Right cardiac atrium (tissue), 5 donors: Measurements from ENCODE around the gene CHADL. TPM values are rescaled to one million over a fixed set of nuclear protein-coding genes. Genes with fewer than 3 reads are reported as not detected.
A peak's percentile ranks its signal among the peaks of the same experiment; 100 is the strongest.
"Not testable (repeated sequence)": the region's sequence is repeated elsewhere in the genome, so short reads cannot be mapped to it uniquely, and the experiment has no call there.

Experiments
- ATAC-seq, 2 donors: fragments of 200-7000 bp; cut with Tn5 transposase; one replicate each; pipeline versions ENCODE4 v1.8.0 to v1.9.1; 2020; ENCODE audit warnings: moderate library complexity in 2 of 2, mild to moderate bottlenecking in 1 of 2
- DNase-seq, 3 donors: peaks; one replicate each; pipeline ENCODE4 v3.0.0-alpha.2; 2020
- H3K27ac ChIP-seq: one replicate; pipeline ENCODE4 v1.5.1; 2013; ENCODE audit warnings: mild to moderate bottlenecking, low read length, control low read depth, moderate library complexity
- H3K27me3 ChIP-seq: one replicate; pipeline ENCODE4 v1.6.1; 2013; ENCODE audit not compliant: control insufficient read depth, insufficient read depth
- H3K4me1 ChIP-seq: one replicate; pipeline ENCODE4 v1.6.1; 2013; ENCODE audit warnings: low read length; ENCODE audit not compliant: control insufficient read depth, insufficient read depth
- H3K4me3 ChIP-seq: one replicate; pipeline ENCODE4 v1.5.1; 2013; ENCODE audit warnings: low read length, control low read depth
- H3K9me3 ChIP-seq: one replicate; pipeline ENCODE4 v1.6.1; 2013; ENCODE audit warnings: low read length; ENCODE audit not compliant: control insufficient read depth
- WGBS: extraction: QIAGEN DNeasy Blood & Tissue Kit; methylation state at CpG from one replicate; pipeline ENCODE4 v1.1.7; 2013; 5-methylcytosine and 5-hydroxymethylcytosine counted together
- intact Hi-C, 4 donors: fragments of 100-400 bp; cut with DNase I; formaldehyde crosslinking; loops; one replicate each; pipeline versions ENCODE4 v1.11.0 to v1.14.0; 2022 to 2023
- polyA plus RNA-seq: library from polyadenylated mRNA; stranded (reverse); fragments of 200-250 nt; gene quantifications from one replicate; pipeline ENCODE4 v1.2.3, GENCODE V29; 2013
- total RNA-seq, 4 donors: library from RNA; stranded (reverse); fragmentation: NEBNext Ultra II Directional; extraction: Animal tissue kit (Norgen Biotek cat#: 25700); gene quantifications; one replicate each; pipeline ENCODE4 v1.2.1, GENCODE V29; 2021
- donor health status: healthy with polysubstance abuse.
- donor health status: DM: no; HTN: yes; CAD: no.
- donor health status: DM: no; HTN: no; CAD: no.
- donor health status: DM: no; HTN: yes; CAD: no; lungs with severe emphysema.
- donor health status: DM: yes; HTN: yes; CAD: no.

Gene CHADL
- total and polyA plus RNA-seq, 5 donors, result 15.5 to 39.2 (median 24.2) TPM

- H3K9me3 ChIP-seq, result no peaks in the 10 kb centered on the region
- no peaks in the 10 kb centered on the region for H3K27me3 ChIP-seq
- no peak overlapping the region for H3K27ac ChIP-seq
- H3K4me1 ChIP-seq, result no peaks in the 10 kb centered on the region
- ATAC-seq (no peak), DNase-seq (no peak)
- no peak overlapping the region for H3K4me3 ChIP-seq
- WGBS, result 94% methylated on average over 2 of the region's 2 CpGs
- intact Hi-C loops, result no loop called here
Measured at GRCh38 chr22:41203118-41203517, 37.6 kb downstream of the CHADL start.

- Histone ChIP-seq H3K4me3 (no peak overlapping the region), H3K27me3 (no peaks in the 10 kb centered on the region), H3K9me3 (no peaks in the 10 kb centered on the region), H3K27ac (no peak overlapping the region), H3K4me1 (peaks cover 2% of the 10 kb centered on the region)
- intact Hi-C loops, result no loop called here
- DNase-seq (no peak), ATAC-seq (no peak)
- 69% methylated on average over 10 of the region's 10 CpGs for WGBS
Measured at GRCh38 chr22:41201141-41201540, 39.6 kb downstream of the CHADL start.

GRCh38 chr22:41198027-41198580 is 42.6 kb downstream of the CHADL start:
- ATAC-seq (peak; percentile 65 to 75), DNase-seq (peak; percentile 41 to 82 (median 77))
- Histone ChIP-seq H3K9me3 (no peaks in the 10 kb centered on the region), H3K27ac (no peak overlapping the region), H3K4me1 (peaks cover 2% of the 10 kb centered on the region), H3K27me3 (no peaks in the 10 kb centered on the region), H3K4me3 (peak overlapping the region; percentile 53)
- WGBS, result 3% methylated on average over 9 of the region's 9 CpGs
- intact Hi-C loops, result no loop called here

- peaks cover 2% of the 10 kb centered on the region for H3K4me1 ChIP-seq
- peak; percentile 96 to 97 for ATAC-seq
- H3K27me3 ChIP-seq, result no peaks in the 10 kb centered on the region
- no peaks in the 10 kb centered on the region for H3K9me3 ChIP-seq
- DNase-seq, result peak; percentile 85 to 94 (median 93)
- WGBS, result under 1% methylated on average over 91 of the region's 91 CpGs
- intact Hi-C loops, result no loop called here
- H3K4me3 ChIP-seq, result peak overlapping the region; percentile 53
- H3K27ac ChIP-seq, result peak overlapping the region; percentile 1
Measured at GRCh38 chr22:41197038-41197972, 43.4 kb downstream of the CHADL start.

- WGBS, result 93% methylated on average over 6 of the region's 6 CpGs
- Histone ChIP-seq H3K27me3 (no peaks in the 10 kb centered on the region), H3K9me3 (no peaks in the 10 kb centered on the region), H3K27ac (no peak overlapping the region), H3K4me3 (no peak overlapping the region), H3K4me1 (peaks cover 2% of the 10 kb centered on the region)
- DNase-seq (no peak), ATAC-seq (no peak)
- intact Hi-C loops, result no loop called here
Measured at GRCh38 chr22:41193829-41194228, 46.9 kb downstream of the CHADL start.

GRCh38 chr22:41191467-41191866 is 49.3 kb downstream of the CHADL start:
- Histone ChIP-seq H3K4me1 (no peaks in the 10 kb centered on the region), H3K27me3 (no peaks in the 10 kb centered on the region), H3K4me3 (no peak overlapping the region), H3K9me3 (no peaks in the 10 kb centered on the region), H3K27ac (no peak overlapping the region)
- no peak for ATAC-seq
- WGBS, result 84% methylated on average over 2 of the region's 2 CpGs
- no peak for DNase-seq
- intact Hi-C loops, result no loop called here

- no peaks in the 10 kb centered on the region for H3K27me3 ChIP-seq
- WGBS, result 55% methylated on average over 3 of the region's 3 CpGs
- H3K27ac ChIP-seq, result no peak overlapping the region
- intact Hi-C loops, result no loop called here
- ATAC-seq, result no peak
- DNase-seq, result no peak
- H3K4me1 ChIP-seq, result no peaks in the 10 kb centered on the region
- no peaks in the 10 kb centered on the region for H3K9me3 ChIP-seq
- no peak overlapping the region for H3K4me3 ChIP-seq
Measured at GRCh38 chr22:41184679-41185078, 56.1 kb downstream of the CHADL start.

GRCh38 chr22:41181349-41182241 is 59.1 kb downstream of the CHADL start:
- H3K9me3 ChIP-seq, result no peaks in the 10 kb centered on the region
- H3K4me3 ChIP-seq, result no peak overlapping the region
- no peak overlapping the region for H3K27ac ChIP-seq
- no peaks in the 10 kb centered on the region for H3K27me3 ChIP-seq
- DNase-seq (peak in 1 of 3 donors; percentile 53), ATAC-seq (peak; percentile 17 to 68)
- intact Hi-C loops, result no loop called here
- H3K4me1 ChIP-seq, result no peaks in the 10 kb centered on the region
- 72% methylated on average over 15 of the region's 15 CpGs for WGBS

GRCh38 chr22:41180926-41181325 is 59.8 kb downstream of the CHADL start:
- H3K4me3 ChIP-seq, result no peak overlapping the region
- no peak overlapping the region for H3K27ac ChIP-seq
- 72% methylated on average over 3 of the region's 3 CpGs for WGBS
- H3K27me3 ChIP-seq, result no peaks in the 10 kb centered on the region
- ATAC-seq, result no peak
- DNase-seq, result no peak
- H3K4me1 ChIP-seq, result no peaks in the 10 kb centered on the region
- H3K9me3 ChIP-seq, result no peaks in the 10 kb centered on the region
- intact Hi-C loops, result no loop called here

- not testable (repeated sequence) for H3K4me3 ChIP-seq
Measured at GRCh38 chr22:41180362-41180761, 60.4 kb downstream of the CHADL start.

More at GRCh38 chr22:41180362-41180761, 60.4 kb downstream of the CHADL start:
- WGBS, result 96% methylated on average over 6 of the region's 6 CpGs
- H3K9me3 ChIP-seq, H3K27me3 ChIP-seq, intact Hi-C loops, H3K4me1 ChIP-seq, ATAC-seq, H3K27ac ChIP-seq, DNase-seq: not testable (repeated sequence)
